HEK293T (cell line): ENCODE results near the gene ELOVL4.

Experiments
- BHLHE40 ChIP-seq: fragments of 450-650 bp; IDR thresholded peaks from 2 replicates; pipeline ENCODE4 v1.6.1; 2016; ENCODE audit warnings: mild to moderate bottlenecking, moderate library complexity, borderline replicate concordance
- SP1 ChIP-seq: fragments of 450-650 bp; IDR thresholded peaks from 2 replicates; pipeline ENCODE4 v1.6.1; 2017
- TF ChIP-seq, protein P1 (sequence below): fragments of 450-650 bp; IDR thresholded peaks from 2 replicates; pipeline ENCODE4 v1.6.1; 2016

DNA sequence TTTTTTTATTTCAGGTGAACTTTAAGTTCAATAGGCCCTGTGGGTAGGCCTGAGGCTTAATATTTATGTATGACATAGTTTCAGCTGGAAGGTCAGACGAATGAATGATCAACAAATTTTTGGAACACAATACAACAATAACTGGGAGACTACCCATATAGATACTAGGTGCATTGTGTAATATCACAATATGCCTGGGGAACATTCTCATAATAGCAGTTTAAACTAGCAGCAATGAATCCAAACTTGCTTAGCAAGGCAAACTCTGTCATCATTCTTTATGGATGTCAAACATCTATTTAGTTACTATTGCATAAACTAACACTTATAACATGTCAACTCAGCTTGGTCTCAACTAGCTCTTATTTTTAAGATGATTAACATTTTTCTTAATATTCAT lies 49.3 kb downstream of the ELOVL4 start:
- TF ChIP-seq, protein P1, sequence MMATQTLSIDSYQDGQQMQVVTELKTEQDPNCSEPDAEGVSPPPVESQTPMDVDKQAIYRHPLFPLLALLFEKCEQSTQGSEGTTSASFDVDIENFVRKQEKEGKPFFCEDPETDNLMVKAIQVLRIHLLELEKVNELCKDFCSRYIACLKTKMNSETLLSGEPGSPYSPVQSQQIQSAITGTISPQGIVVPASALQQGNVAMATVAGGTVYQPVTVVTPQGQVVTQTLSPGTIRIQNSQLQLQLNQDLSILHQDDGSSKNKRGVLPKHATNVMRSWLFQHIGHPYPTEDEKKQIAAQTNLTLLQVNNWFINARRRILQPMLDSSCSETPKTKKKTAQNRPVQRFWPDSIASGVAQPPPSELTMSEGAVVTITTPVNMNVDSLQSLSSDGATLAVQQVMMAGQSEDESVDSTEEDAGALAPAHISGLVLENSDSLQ, result no peak
- TF ChIP-seq BHLHE40 (no peak), SP1 (no peak)
